Erythroblast (primary cell): Measurements from ENCODE around the gene RIPK1.
"Not testable (repeated sequence)": the region's sequence is repeated elsewhere in the genome, so short reads cannot be mapped to it uniquely, and the experiment has no call there.

Experiments
- DNase-seq, 2 experiments: peaks; one replicate each; lab custom pipeline; 2025; lab: John Stamatoyannopoulos, UW
- GATA1 ChIP-seq: IDR thresholded peaks from 2 replicates; pipeline ENCODE4 v1.6.1; 2011; ENCODE audit warnings: low read depth, mild to moderate bottlenecking, control low read depth, low read length, moderate library complexity
- POLR2A ChIP-seq: IDR thresholded peaks from 2 replicates; pipeline ENCODE4 v1.6.1; 2011; ENCODE audit warnings: mild to moderate bottlenecking, low read length

RIPK1 gene

DNA sequence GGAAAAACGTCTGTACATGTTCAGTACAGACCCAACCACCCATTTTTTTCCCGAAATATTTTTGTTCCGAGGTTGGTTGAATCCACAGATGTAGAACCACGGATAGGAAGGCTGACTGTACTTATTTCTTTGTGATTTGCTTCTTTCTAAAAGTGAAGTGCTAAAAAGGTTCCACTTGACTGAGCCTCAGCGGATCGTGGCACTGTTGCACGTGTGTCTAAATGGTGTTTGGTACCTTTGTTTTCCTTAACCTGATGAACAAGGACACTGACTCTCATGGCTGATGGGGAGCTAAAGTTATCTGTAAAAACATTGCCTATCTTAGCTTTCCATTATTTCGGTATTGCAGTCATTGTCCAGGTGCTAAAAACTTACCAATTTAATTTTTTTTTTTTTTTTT lies 56.4 kb downstream of the RIPK1 start:
- DNase-seq = no peak
- TF ChIP-seq GATA1 = no peak
- no peak for TF ChIP-seq POLR2A

DNA sequence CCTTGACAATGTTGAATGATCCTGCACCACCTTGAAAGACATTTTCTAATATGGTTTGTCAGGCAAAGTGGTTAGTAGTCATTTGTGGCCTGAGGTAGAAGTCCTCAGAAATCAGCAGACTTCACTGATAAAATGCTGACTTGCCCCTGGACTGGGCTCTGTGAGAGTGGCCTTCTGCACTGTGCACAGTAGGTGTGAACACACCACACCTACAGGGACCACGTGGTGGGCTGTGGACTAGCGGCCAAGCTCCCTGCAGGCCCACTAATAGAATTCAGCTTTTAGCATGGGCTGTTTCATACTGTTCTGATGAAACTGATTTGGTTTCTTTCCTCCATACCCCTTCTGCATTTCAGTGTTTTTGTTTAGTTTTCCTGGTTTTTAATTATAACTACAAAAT lies 57.5 kb downstream of the RIPK1 start:
- TF ChIP-seq POLR2A (no peak), GATA1 (no peak)
- no peak for DNase-seq

DNA sequence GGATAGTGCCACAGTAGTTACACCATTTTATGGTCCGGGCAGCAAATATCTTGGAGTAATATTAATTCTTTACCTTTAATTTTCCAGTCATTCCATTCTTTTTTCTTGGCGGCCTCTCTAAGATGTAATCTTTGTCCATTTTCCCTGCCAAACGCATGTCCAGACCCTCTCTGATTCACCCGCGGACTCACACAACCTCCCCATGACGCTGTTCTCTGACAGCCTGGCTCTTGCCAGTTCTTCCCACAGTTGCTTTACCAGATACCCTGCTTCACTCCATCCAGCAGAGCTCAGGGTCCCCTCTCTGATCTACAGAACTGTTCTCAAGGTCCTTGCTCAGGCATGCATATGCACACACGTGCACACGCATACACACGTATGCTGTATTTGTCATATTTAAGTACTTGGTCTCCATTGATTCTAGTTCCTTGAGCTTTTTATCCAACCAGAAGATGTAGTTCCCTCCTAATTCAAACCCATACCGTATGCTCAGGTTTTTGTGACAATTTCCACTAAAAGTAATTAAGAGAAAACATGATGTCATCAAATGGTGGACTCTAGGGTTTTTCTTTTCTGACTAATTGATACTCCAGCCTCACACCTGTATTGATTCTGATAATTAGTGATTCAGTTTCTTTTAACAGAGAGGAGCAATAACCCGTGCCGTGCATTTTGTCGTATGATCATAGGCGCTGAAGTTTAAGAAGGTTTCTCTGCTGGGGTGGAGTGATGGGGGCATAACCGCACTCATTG lies 60.2 kb downstream of the RIPK1 start:
- no peak for DNase-seq
- TF ChIP-seq GATA1 = no peak
- no peak for TF ChIP-seq POLR2A

- DNase-seq = no peak
- TF ChIP-seq POLR2A = no peak
- TF ChIP-seq GATA1 = no peak
Observed at GRCh38 chr6:3131695-3132094, 63.4 kb downstream of the RIPK1 start.

DNA sequence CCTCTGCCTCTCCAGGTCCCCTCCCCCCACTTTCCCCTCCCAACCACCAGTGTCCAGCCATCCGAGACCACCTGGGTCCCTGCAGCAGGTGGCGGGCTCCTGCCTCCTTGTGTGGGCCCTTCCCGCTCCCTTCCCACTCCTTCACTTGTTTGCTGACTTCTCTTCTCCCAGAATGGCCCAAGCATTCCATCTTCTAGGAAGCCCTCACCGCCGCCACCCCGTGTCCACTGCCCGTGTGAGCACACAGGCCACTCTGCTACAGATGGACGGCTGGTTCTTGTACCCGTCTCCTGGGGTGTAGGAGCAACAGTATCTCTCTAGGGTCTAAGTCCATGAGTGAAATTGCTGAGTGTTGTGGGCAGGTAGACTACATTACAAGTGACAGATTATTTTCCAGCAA lies 65.2 kb downstream of the RIPK1 start:
- no peak for TF ChIP-seq GATA1
- TF ChIP-seq POLR2A = no peak
- no peak for DNase-seq

- TF ChIP-seq GATA1 (no peak), POLR2A (no peak)
- no peak for DNase-seq
Observed at GRCh38 chr6:3135668-3136291, 67.5 kb downstream of the RIPK1 start.

DNA sequence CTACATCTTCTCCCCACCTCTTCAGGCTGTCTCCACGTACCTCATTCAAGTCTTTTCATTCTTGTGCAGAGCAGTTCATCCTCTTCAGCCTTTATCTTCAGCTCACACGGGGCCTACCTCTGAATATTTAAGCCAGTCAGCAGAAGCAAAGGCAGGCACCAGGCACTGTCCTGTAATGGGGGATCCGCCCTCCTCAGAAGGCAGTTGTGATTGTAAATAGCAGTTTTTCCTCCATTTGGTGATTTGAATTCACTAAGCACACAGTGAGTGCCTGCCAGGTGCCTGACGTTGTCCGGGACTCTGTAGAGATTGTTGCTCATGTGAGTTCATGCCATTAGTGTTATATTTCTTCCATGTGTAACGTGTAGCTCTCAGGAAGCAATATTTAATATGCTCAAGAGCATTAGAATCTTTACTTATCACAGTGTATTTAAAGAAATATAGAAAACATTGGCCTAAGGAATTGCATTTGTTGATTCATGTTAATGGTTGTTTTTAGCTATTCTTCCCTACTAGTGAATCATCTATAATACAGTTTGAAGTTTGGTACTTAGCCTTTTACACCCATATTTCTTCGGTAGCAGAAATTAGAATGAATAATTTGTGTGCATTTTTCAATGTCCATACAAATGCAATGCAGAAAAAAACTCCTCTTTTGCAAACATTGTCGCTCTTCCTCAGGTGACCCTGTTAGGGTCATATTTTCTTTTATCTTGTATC lies 68.2 kb downstream of the RIPK1 start:
- DNase-seq = no peak
- TF ChIP-seq GATA1 (no peak), POLR2A (no peak)

DNA sequence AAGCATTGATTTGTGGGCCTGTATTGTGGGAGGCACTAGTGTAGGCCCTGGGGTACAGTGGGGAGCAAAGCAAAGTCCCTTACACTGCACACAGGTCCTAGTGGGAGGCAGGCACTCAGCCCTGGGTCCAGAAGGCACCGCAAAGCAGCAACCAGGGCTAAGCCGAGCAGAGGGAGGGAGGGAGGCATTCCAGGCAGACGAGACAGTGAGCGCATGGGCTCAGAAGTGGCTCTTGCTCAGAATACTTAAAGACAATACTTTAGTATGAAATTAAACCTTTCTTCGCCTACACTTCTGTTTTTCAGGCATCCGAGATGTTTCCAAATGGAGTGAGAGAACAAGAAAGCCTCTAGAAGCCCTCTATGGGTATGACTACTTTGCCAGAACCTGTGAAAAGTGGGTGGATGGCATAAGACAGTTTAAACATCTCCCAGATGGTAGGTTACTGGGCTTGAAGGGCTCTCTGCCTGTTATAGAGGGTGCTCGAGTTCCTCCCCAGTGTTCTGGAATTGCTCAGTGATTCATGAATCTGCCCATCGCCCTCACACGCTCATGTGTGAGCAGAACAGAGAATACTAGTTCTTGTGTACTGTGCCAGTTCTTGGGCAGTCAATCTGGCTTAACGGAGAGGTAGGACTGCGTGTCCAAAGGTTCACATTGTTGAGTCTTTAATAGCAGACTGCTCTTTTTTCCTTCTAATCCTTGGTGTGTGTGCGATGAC lies 68.9 kb downstream of the RIPK1 start:
- TF ChIP-seq POLR2A (no peak), GATA1 (no peak)
- no peak for DNase-seq

GRCh38 chr6:3137873-3138272 lies 69.6 kb downstream of the RIPK1 start:
- DNase-seq = not testable (repeated sequence)

- no peak for DNase-seq
- no peak for TF ChIP-seq POLR2A
- no peak for TF ChIP-seq GATA1
Observed at GRCh38 chr6:3138341-3138740, 70.0 kb downstream of the RIPK1 start.

DNA sequence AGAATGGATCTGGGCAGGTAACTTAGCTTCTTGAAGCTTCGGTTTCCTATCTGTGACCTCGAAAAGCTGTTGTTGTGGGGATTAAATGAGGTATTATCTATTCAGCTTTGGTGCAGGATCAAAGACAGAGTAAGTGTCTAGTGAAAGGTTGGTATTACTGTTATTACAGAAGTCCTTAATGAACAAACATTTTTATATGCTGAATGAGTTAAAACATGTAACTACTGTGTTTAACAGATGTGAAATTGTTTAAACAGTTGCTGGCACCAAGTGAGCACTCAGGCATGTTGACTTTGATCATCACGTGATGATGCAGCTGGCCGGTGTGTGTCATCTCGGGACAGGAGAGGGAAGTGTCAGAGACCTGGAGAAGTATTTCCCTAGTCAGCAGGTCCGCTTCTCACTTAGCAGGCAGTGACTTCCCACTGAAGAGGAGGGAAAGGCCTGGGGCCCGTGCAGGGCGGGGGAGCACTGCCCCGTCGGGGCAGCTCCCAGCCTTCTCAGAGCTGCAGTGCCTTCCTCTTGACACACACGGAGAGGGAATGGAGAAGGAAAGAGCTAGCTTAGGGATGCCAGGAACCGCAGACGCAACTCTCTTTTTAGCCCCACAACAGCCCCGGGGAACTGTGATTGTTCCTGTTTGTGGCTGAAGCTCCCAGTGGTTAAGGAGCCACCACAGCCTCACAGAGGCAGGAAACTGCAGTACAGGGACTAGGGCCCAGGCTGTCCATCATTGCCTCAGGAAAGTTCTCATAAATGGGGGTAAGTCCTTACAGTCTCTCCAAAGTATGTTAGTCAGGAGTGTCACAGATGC lies 71.0 kb downstream of the RIPK1 start:
- peak in 1 of 2 experiments; percentile 18 for DNase-seq
- TF ChIP-seq GATA1 (no peak), POLR2A (no peak)

GRCh38 chr6:3140201-3140600 lies 71.9 kb downstream of the RIPK1 start:
- no peak for DNase-seq
- TF ChIP-seq POLR2A (no peak), GATA1 (no peak)

GRCh38 chr6:3142536-3142935 lies 74.2 kb downstream of the RIPK1 start:
- no peak for DNase-seq
- TF ChIP-seq GATA1 (no peak), POLR2A (no peak)
